ENCODE data around the gene POGK. TPM values are rescaled to one million over a fixed set of nuclear protein-coding genes. Genes with fewer than 3 reads are reported as not detected.
A peak's percentile ranks its signal among the peaks of the same experiment; 100 is the strongest.

The POGK gene
- total and polyA plus RNA-seq, 5 donors from 2014 or later: 11.9 to 19.1 (median 14.1) TPM

DNA sequence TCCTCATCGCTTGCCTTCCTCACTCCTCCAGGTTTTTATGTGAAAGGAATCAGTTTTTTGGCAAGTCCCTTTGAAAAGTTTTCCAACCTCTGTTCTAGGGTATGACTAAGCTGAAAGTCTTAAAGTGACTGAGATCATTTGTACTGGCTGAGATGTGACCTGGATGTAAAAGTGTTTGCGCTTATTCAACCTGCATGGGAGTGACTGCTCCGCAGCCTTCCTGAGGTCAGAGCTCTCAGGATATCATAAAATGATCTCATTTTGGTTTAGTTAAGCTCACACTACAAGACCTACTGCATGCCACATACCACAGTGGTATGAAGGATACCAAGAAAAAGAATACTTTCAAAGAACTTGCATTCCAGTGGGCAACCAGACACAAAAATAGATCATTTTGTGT lies 66.6 kb downstream of the POGK start:
- DNase-seq (no peak), ATAC-seq (ENCODE audit: low read depth in 2 of 2) (no peak)
- no peak overlapping the region for H3K4me3 ChIP-seq (ENCODE audit: low read depth, low read length)
- H3K9me3 ChIP-seq (ENCODE audit: control insufficient read depth in 2 of 2, low read length in 2 of 2): no peaks in the 10 kb centered on the region
- H3K27ac ChIP-seq (ENCODE audit: insufficient read depth, low read length, poor library complexity, severe bottlenecking): no peak overlapping the region
- peaks cover 0 to 6% (median 3%) of the 10 kb centered on the region in 4 donors for H3K4me1 Mint-ChIP-seq
- no peaks in the 10 kb centered on the region for H3K4me1 ChIP-seq (ENCODE audit: control insufficient read depth, insufficient read depth, low read length, poor library complexity, severe bottlenecking)
- H3K36me3 ChIP-seq (ENCODE audit: control insufficient read depth, insufficient read depth, low read length): no peaks in the 10 kb centered on the region
- no peak overlapping the region for H3K4me3 Mint-ChIP-seq
- peaks cover 0 to 2% (median 0%) of the 10 kb centered on the region in 7 donors for H3K9me3 Mint-ChIP-seq
- peaks cover 3% of the 10 kb centered on the region for H3K27me3 ChIP-seq (ENCODE audit: control insufficient read depth, insufficient read depth, low read length)
- no peaks in the 10 kb centered on the region for H3K36me3 Mint-ChIP-seq
- peaks cover 14% of the 10 kb centered on the region for H3K27me3 Mint-ChIP-seq
- peak overlapping the region in 1 of 3 donors; percentile 5 for H3K27ac Mint-ChIP-seq

Other genes starting within 250 kb of the POGK start
- gene TADA1, start 36.8 kb downstream of the POGK start, total RNA-seq: 12.7 TPM
- 10 to 100 TPM; 14.5 to 21.4 (median 17.0) TPM for gene TADA1, start 36.8 kb downstream of the POGK start, polyA plus RNA-seq
- 0.67 TPM for gene ILDR2, start 136.1 kb downstream of the POGK start, total RNA-seq
- under 1 TPM in 1 of 4 donors, not detected in 3; 0.29 TPM for gene ILDR2, start 136.1 kb downstream of the POGK start, polyA plus RNA-seq
- gene MAEL, start 149.8 kb downstream of the POGK start, total RNA-seq: not detected
- under 1 TPM in 1 of 4 donors, not detected in 3; 0.25 TPM for gene MAEL, start 149.8 kb downstream of the POGK start, polyA plus RNA-seq

Measured in CD4-positive, CD25-positive, alpha-beta regulatory T cell (primary cell).